Measurements from ENCODE around the gene BTK.

DNA sequence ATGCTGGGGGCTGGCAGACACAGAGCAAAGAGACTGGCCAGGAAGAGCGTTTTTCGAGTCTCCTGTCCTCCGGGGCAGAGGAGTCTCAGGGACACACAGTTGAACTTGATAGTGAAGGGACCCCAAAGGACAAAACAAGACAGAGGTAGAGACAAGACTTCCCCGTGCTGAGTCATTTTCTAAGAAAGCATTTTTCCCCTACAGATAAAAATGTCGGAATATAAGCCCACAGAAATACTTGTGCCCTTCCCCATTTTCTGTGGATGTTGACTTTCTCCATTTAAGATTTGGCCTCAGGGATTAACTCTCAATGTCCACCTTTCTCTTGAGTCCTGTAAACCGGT lies 523 bp upstream of the BTK start:
- no peak for TF ChIP-seq POLR2A (IDR thresholded peaks at IDR 0.05; ENCODE audit: low read depth, low read length)
- TF ChIP-seq POLR2AphosphoS5 (IDR thresholded peaks at IDR 0.05; ENCODE audit: low read depth, low read length): no peak
- TF ChIP-seq PAX5 (IDR thresholded peaks at IDR 0.05; ENCODE audit: insufficient read depth, low read length, severe bottlenecking): no peak
- no peak for TF ChIP-seq TAF1 (IDR thresholded peaks at IDR 0.05; ENCODE audit: low read depth, low read length)
